ES-I3 (cell line): ENCODE data around the gene TFAP2E.

ENCODE experiments used
- H3K36me3 ChIP-seq: 2 replicates; pipeline ENCODE4 v1.6.1; 2013; ENCODE audit warnings: mild to moderate bottlenecking, low read length, control low read depth, moderate library complexity; ENCODE audit not compliant: insufficient read depth
- H3K4me1 ChIP-seq: 2 replicates; pipeline ENCODE4 v1.6.1; 2013; ENCODE audit warnings: mild to moderate bottlenecking, control low read depth, low read length; ENCODE audit not compliant: insufficient read depth
- H3K9ac ChIP-seq: 2 replicates; pipeline ENCODE4 v1.6.1; 2013; ENCODE audit warnings: low read depth, mild to moderate bottlenecking, low read length, moderate library complexity
- H3K9me3 ChIP-seq: 2 replicates; pipeline ENCODE4 v1.6.1; 2013; ENCODE audit warnings: mild to moderate bottlenecking, low read length, moderate library complexity; ENCODE audit not compliant: control insufficient read depth, insufficient read depth

The TFAP2E gene

GRCh38 chr1:35573198-35574124 is at the start of gene TFAP2E:
TFAP2E (plus strand) TSS chr1:35573314; CDS start chr1:35573578, 264 bp downstream.
- H3K9ac ChIP-seq, result peak within 1 kb of the TSS; percentile 52
- H3K36me3 ChIP-seq, result no peaks in the 10 kb centered on the region
- H3K4me1 ChIP-seq, result peaks cover 20% of the 10 kb centered on the region
- no peaks in the 10 kb centered on the region for H3K9me3 ChIP-seq

DNA sequence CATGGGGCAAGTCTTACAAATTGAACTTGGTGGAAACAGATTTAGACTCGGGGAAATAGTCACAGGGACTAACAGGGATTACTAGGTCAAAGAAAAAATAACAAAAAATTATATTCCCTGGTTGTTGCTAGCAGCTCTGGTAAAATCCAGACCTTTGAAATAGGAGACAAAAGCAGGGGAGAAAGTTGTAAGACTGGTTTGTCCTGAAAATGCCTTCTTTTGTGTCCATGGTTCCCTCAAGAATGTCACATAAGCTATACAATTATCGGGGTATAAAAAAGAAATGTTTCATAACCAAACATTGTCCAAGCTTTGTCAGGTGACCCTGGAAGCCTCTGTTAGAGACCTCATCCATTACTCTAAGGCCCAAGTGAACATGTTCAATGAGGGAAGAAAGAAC is 49.0 kb upstream of the TFAP2E start:
- Histone ChIP-seq H3K36me3 (peaks cover 4% of the 10 kb centered on the region; the same call in 1 of the 2 replicates), H3K4me1 (no peaks in the 10 kb centered on the region; the same call in 1 of the 2 replicates), H3K9ac (no peak overlapping the region), H3K9me3 (peaks cover under 1% of the 10 kb centered on the region; the same call in 1 of the 2 replicates)

- Histone ChIP-seq H3K4me1 (peaks cover 7% of the 10 kb centered on the region; the same call in 1 of the 2 replicates), H3K36me3 (peaks cover 7% of the 10 kb centered on the region; the same call in 1 of the 2 replicates), H3K9me3 (peaks cover 3% of the 10 kb centered on the region; the same call in 1 of the 2 replicates), H3K9ac (no peak overlapping the region)
These were observed 42.9 kb upstream of the TFAP2E start for GRCh38 chr1:35530168-35530567.

- peaks cover 7% of the 10 kb centered on the region; the same call in 1 of the 2 replicates for H3K36me3 ChIP-seq
- H3K9me3 ChIP-seq, result peaks cover 3% of the 10 kb centered on the region; the same call in 1 of the 2 replicates
- peaks cover 13% of the 10 kb centered on the region for H3K4me1 ChIP-seq
- no peak overlapping the region for H3K9ac ChIP-seq
These were observed 42.2 kb upstream of the TFAP2E start for GRCh38 chr1:35530946-35531345.

- peaks cover 17% of the 10 kb centered on the region for H3K4me1 ChIP-seq
- peaks cover 3% of the 10 kb centered on the region; the same call in 1 of the 2 replicates for H3K9me3 ChIP-seq
- no peak overlapping the region for H3K9ac ChIP-seq
- H3K36me3 ChIP-seq, result peaks cover 7% of the 10 kb centered on the region; the same call in 1 of the 2 replicates
These were observed 41.7 kb upstream of the TFAP2E start for GRCh38 chr1:35531368-35531767.

- Histone ChIP-seq H3K4me1 (peaks cover 30% of the 10 kb centered on the region), H3K9ac (no peak overlapping the region), H3K9me3 (peaks cover 3% of the 10 kb centered on the region; the same call in 1 of the 2 replicates), H3K36me3 (peaks cover 7% of the 10 kb centered on the region; the same call in 1 of the 2 replicates)
These were observed 40.5 kb upstream of the TFAP2E start for GRCh38 chr1:35532497-35533223.

GRCh38 chr1:35533586-35533985 is 39.5 kb upstream of the TFAP2E start:
- Histone ChIP-seq H3K9ac (no peak overlapping the region), H3K9me3 (peaks cover 3% of the 10 kb centered on the region; the same call in 1 of the 2 replicates), H3K36me3 (peaks cover 7% of the 10 kb centered on the region; the same call in 1 of the 2 replicates), H3K4me1 (peaks cover 34% of the 10 kb centered on the region)

GRCh38 chr1:35535243-35535642 is 37.9 kb upstream of the TFAP2E start:
- no peaks in the 10 kb centered on the region; the same call in 1 of the 2 replicates for H3K9me3 ChIP-seq
- H3K36me3 ChIP-seq, result no peaks in the 10 kb centered on the region
- peaks cover 51% of the 10 kb centered on the region for H3K4me1 ChIP-seq
- H3K9ac ChIP-seq, result no peak overlapping the region

DNA sequence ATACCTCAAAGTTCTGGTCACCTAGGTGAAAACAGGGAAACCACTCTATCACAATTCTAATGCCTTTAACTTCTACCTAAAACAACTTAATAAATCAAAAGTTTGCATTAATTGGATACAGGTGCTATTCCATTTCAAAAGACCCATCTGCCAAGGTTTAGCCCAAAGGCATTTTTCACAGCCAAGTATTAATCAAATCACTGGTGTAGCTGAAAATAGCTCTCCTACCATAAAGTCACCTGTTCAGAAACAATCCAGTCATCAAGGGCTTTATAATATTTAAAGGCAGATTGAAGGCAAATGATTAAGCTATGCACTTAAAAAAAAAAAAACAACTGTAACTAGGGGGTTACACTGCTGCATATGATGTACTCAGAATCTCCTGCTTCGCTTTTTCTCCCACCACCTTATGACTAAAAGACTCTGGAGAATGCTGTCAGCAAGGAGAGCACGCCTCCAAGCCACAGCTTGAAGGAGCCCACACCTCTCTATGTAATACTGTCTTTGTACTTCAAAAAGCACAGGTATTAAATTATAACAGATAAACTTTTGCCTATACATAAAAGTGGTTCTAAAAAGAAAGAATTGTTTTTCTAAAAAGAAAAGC is 36.5 kb upstream of the TFAP2E start:
- no peaks in the 10 kb centered on the region for H3K36me3 ChIP-seq
- no peaks in the 10 kb centered on the region for H3K9me3 ChIP-seq
- peaks cover 51% of the 10 kb centered on the region for H3K4me1 ChIP-seq
- H3K9ac ChIP-seq, result no peak overlapping the region

- Histone ChIP-seq H3K9ac (no peak overlapping the region), H3K36me3 (no peaks in the 10 kb centered on the region; the same call in 1 of the 2 replicates), H3K4me1 (peaks cover 51% of the 10 kb centered on the region), H3K9me3 (no peaks in the 10 kb centered on the region)
These were observed 35.3 kb upstream of the TFAP2E start for GRCh38 chr1:35537806-35538205.

- Histone ChIP-seq H3K9me3 (no peaks in the 10 kb centered on the region), H3K4me1 (peaks cover 45% of the 10 kb centered on the region), H3K9ac (no peak overlapping the region), H3K36me3 (no peaks in the 10 kb centered on the region; the same call in 1 of the 2 replicates)
These were observed 33.9 kb upstream of the TFAP2E start for GRCh38 chr1:35539073-35539823.

DNA sequence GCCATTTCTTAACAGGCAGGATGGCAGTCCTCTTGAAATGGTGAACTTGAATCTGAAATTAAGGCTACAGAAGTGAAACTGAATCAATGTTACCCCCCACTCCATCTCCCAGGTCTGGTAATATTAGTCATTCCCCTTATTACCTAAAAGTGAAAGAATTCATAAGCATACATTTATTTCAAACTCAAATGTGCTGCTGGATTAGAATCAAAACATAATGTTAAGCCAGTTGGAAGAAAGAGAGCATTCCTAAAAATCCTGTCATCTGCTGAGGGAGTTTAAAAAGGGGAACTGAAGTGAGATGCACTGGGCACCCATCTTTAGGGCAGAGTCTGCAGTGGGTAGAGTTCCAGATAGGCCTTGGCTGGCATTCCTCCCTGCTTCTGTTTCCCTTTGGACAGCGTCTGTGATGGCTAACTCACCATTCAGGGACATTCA is 33.3 kb upstream of the TFAP2E start:
- Histone ChIP-seq H3K9ac (no peak overlapping the region), H3K9me3 (no peaks in the 10 kb centered on the region), H3K4me1 (peaks cover 47% of the 10 kb centered on the region), H3K36me3 (no peaks in the 10 kb centered on the region; the same call in 1 of the 2 replicates)

GRCh38 chr1:35544976-35545375 is 28.1 kb upstream of the TFAP2E start:
- no peaks in the 10 kb centered on the region; the same call in 1 of the 2 replicates for H3K36me3 ChIP-seq
- H3K9me3 ChIP-seq, result no peaks in the 10 kb centered on the region
- no peak overlapping the region for H3K9ac ChIP-seq
- H3K4me1 ChIP-seq, result peaks cover 10% of the 10 kb centered on the region
